C4-2B (cell line): ENCODE measurements around the gene HIF3A.

Source experiments
- CTCF ChIP-seq: fragments of 450-650 bp; conservative IDR thresholded peaks from 2 replicates; pipeline ENCODE4 v1.5.1; 2017; ENCODE audit warnings: mild to moderate bottlenecking
- ZFX ChIP-seq: fragments of 450-650 bp; IDR thresholded peaks from 2 replicates; pipeline ENCODE4 v1.6.1; 2017

GRCh38 chr19:46376241-46377153 lies 79.7 kb downstream of the HIF3A start:
- TF ChIP-seq CTCF, result no peak
- no peak for TF ChIP-seq ZFX
